ENCODE measurements around the gene AKAP13. TPM values are rescaled to one million over a fixed set of nuclear protein-coding genes. Genes with fewer than 3 reads are reported as not detected.

Gene AKAP13
- total RNA-seq, 1 experiment from 2014 or later: 47.3 TPM

GRCh38 chr15:85464471-85464870, 84.1 kb downstream of the AKAP13 start:
- Mint-ChIP-seq H3K27me3 (ENCODE audit: low read depth) (no peaks in the 10 kb centered on the region), H3K4me3 (no peak overlapping the region), H3K4me1 (peaks cover 34 to 39% of the 10 kb centered on the region in 2 experiments), H3K9me3 (no peaks in the 10 kb centered on the region; a peak in 2 of 5 replicates), H3K36me3 (ENCODE audit: insufficient read depth in 1 of 3, low read depth in 3 of 3) (peaks cover 0 to 6% (median 0%) of the 10 kb centered on the region in 3 experiments; a peak in 3 of 7 replicates), H3K27ac (no peak overlapping the region)
- Histone ChIP-seq H3T11ph (ENCODE audit: low read length) (no peak overlapping the region), H3K4me2 (ENCODE audit: insufficient read depth, insufficient read length, low read length) (no peak overlapping the region), H3K9me3 (ENCODE audit: control insufficient read depth, low read depth, low read length) (no peaks in the 10 kb centered on the region), H3K4me1 (ENCODE audit: insufficient read depth, low read length) (no peaks in the 10 kb centered on the region; the same call in 1 of the 2 replicates), H4K91ac (ENCODE audit: insufficient read length, low read depth, low read length) (no peak overlapping the region), H2BK5ac (ENCODE audit: insufficient read length, low read length) (no peak overlapping the region), H2AFZ (ENCODE audit: low read length) (no peak overlapping the region), H3K18ac (ENCODE audit: insufficient read length, low read depth, low read length) (no peak overlapping the region), H3K23ac (ENCODE audit: insufficient read length, low read depth, low read length) (no peak overlapping the region), H3K4ac (ENCODE audit: low read depth, low read length) (no peak overlapping the region), H3K56ac (ENCODE audit: insufficient read length, low read depth, low read length) (no peak overlapping the region), H2BK15ac (ENCODE audit: low read depth, low read length) (no peak overlapping the region), H3K23me2 (ENCODE audit: insufficient read length, low read depth, low read length, poor library complexity, severe bottlenecking) (no peaks in the 10 kb centered on the region), H4K20me1 (ENCODE audit: control insufficient read depth, insufficient read depth, insufficient read length) (no peaks in the 10 kb centered on the region), H2AK5ac (ENCODE audit: insufficient read length, low read length) (no peak overlapping the region), H3K79me2 (ENCODE audit: insufficient read depth, low read length) (peaks cover 4% of the 10 kb centered on the region; the same call in 1 of the 2 replicates), H3K27me3 (ENCODE audit: insufficient read depth, low read length) (no peaks in the 10 kb centered on the region), H4K8ac (replicated peaks; ENCODE audit: insufficient read length, low read depth, low read length) (no peak overlapping the region), H3K27ac (ENCODE audit: insufficient read length, low read depth, low read length) (no peak overlapping the region), H3K79me1 (ENCODE audit: insufficient read depth, low read depth, low read length, poor library complexity, severe bottlenecking) (peaks cover 3% of the 10 kb centered on the region), H3K14ac (ENCODE audit: insufficient read depth, low read length) (no peak overlapping the region), H2BK12ac (ENCODE audit: insufficient read length, low read depth, low read length) (no peak overlapping the region), H3K9ac (ENCODE audit: extremely low read depth, insufficient read length, low read length) (no peak overlapping the region), H2BK20ac (ENCODE audit: low read depth, low read length, poor library complexity, severe bottlenecking) (no peak overlapping the region), H2BK120ac (ENCODE audit: low read depth, low read length, poor library complexity, severe bottlenecking) (no peak overlapping the region), H4K5ac (ENCODE audit: insufficient read length, low read depth, low read length) (no peak overlapping the region)
- DNase-seq: no peak
- TF ChIP-seq CTCF (conservative IDR thresholded peaks at IDR 0.05): no peak
- WGBS (ENCODE audit: extremely low coverage, insufficient read length, low lambda C conversion rate): no CpG with 5 or more reads among the region's 3 CpGs
